Measurements from ENCODE around the gene ITGB2. TPM values are rescaled to one million over a fixed set of nuclear protein-coding genes. Genes with fewer than 3 reads are reported as not detected.

The ITGB2 gene
- total RNA-seq, 4 donors from 2014 or later = 20.2 to 46.8 (median 21.0) TPM

GRCh38 chr21:44926331-44927101 is 5.8 kb upstream of the ITGB2 start:
- Histone ChIP-seq H3K27me3 (peaks cover 0 to 2% of the 10 kb centered on the region in 2 donors), H3K27ac (no peak overlapping the region), H3K4me3 (no peak overlapping the region), H3K36me3 (no peaks in the 10 kb centered on the region), H3K9me3 (no peaks in the 10 kb centered on the region), H3K4me1 (peaks cover 0 to 3% of the 10 kb centered on the region in 2 donors)
- TF ChIP-seq CTCF (IDR thresholded peaks at IDR 0.05) = no peak
- no peak for TF ChIP-seq POLR2A (IDR thresholded peaks at IDR 0.05)
- no peak for DNase-seq
- intact Hi-C loops (cut with DNase I; ENCODE audit: low total_unique reads) = no loop called here

GRCh38 chr21:44925378-44925755 is 4.7 kb upstream of the ITGB2 start:
- intact Hi-C loops (cut with DNase I; ENCODE audit: low total_unique reads) = no loop called here
- no peaks in the 10 kb centered on the region for H3K4me1 ChIP-seq
- H3K4me3 ChIP-seq = no peak overlapping the region
- no peak overlapping the region for H3K27ac ChIP-seq
- DNase-seq = no peak
- no peaks in the 10 kb centered on the region for H3K36me3 ChIP-seq
- no peaks in the 10 kb centered on the region for H3K9me3 ChIP-seq
- no peaks in the 10 kb centered on the region for H3K27me3 ChIP-seq
- TF ChIP-seq CTCF (IDR thresholded peaks at IDR 0.05) (no peak), POLR2A (IDR thresholded peaks at IDR 0.05) (no peak)

- TF ChIP-seq POLR2A (IDR thresholded peaks at IDR 0.05) (no peak), CTCF (IDR thresholded peaks at IDR 0.05) (no peak)
- Histone ChIP-seq H3K27ac (no peak overlapping the region), H3K9me3 (no peaks in the 10 kb centered on the region), H3K4me3 (no peak overlapping the region), H3K27me3 (no peaks in the 10 kb centered on the region), H3K4me1 (no peaks in the 10 kb centered on the region), H3K36me3 (no peaks in the 10 kb centered on the region)
- intact Hi-C loops (cut with DNase I; ENCODE audit: low total_unique reads) = no loop called here
- no peak for DNase-seq
These were observed 4.1 kb upstream of the ITGB2 start for GRCh38 chr21:44924606-44925377.

DNA sequence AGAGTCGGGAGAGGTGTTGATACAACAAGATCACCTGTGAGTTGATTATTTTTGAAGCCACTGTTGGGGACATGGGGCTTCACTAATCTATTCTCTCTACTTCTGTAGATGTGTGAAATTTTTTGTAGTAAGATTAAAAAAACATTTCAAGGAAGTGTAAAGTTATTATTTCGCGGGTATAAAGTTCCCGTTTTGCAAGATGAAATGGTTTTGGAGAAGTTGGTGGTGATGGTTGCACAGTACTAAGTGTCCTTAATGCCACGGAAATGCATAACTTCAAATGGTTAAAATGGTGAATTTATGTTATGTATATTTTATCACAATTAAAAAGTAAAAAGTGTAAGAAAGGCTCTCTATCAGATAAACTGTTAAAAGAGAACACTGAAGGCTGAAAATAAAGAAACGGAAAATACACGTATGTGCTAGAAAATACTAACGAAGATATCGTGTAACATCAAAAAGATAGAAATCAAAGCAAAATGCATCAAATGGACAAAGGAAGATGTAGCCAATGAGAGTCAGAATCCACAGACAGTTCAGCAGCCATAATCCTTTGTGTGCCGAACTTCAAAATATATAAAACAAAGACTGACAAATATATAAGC is 2.9 kb upstream of the ITGB2 start:
- intact Hi-C loops (cut with DNase I; ENCODE audit: low total_unique reads) = no loop called here
- TF ChIP-seq POLR2A (IDR thresholded peaks at IDR 0.05) (no peak), CTCF (IDR thresholded peaks at IDR 0.05) (no peak)
- Histone ChIP-seq H3K27me3 (no peaks in the 10 kb centered on the region), H3K4me3 (no peak overlapping the region), H3K27ac (no peak overlapping the region), H3K9me3 (no peaks in the 10 kb centered on the region), H3K36me3 (no peaks in the 10 kb centered on the region), H3K4me1 (no peaks in the 10 kb centered on the region)
- DNase-seq = no peak

- H3K36me3 ChIP-seq = no peaks in the 10 kb centered on the region
- no peak for DNase-seq
- H3K9me3 ChIP-seq = no peaks in the 10 kb centered on the region
- no peaks in the 10 kb centered on the region for H3K27me3 ChIP-seq
- intact Hi-C loops (cut with DNase I; ENCODE audit: low total_unique reads) = no loop called here
- no peak overlapping the region for H3K27ac ChIP-seq
- TF ChIP-seq POLR2A (IDR thresholded peaks at IDR 0.05) (no peak), CTCF (IDR thresholded peaks at IDR 0.05) (no peak)
- no peaks in the 10 kb centered on the region for H3K4me1 ChIP-seq
- no peak overlapping the region for H3K4me3 ChIP-seq
These were observed 1.2 kb upstream of the ITGB2 start for GRCh38 chr21:44921928-44922327.
